Panc1 (cell line): Measurements from ENCODE around the gene FBXO42.

ENCODE experiments used
- CTCF ChIP-seq: fragments of 450-650 bp; IDR thresholded peaks from 2 replicates; pipeline ENCODE4 v1.5.1; 2017; ENCODE audit warnings: mild to moderate bottlenecking
- POLR2AphosphoS5 ChIP-seq: IDR thresholded peaks from 2 replicates; pipeline ENCODE4 v1.6.1; 2012; ENCODE audit warnings: mild to moderate bottlenecking, low read depth, low read length, moderate library complexity
- REST ChIP-seq, 2 experiments: IDR thresholded peaks; 2 replicates each; pipeline ENCODE4 v1.6.1; 2011 to 2012; ENCODE audit warnings: low read depth in 2 of 2, control low read depth in 1 of 2, low read length in 1 of 2, mild to moderate bottlenecking in 1 of 2, moderate library complexity in 1 of 2; ENCODE audit not compliant: insufficient read depth in 1 of 2

GRCh38 chr1:16246961-16247360, 105.3 kb downstream of the FBXO42 start:
- TF ChIP-seq CTCF (no peak), POLR2AphosphoS5 (no peak), REST (IDR thresholded peaks at IDR 0.05; ENCODE audit: insufficient read depth in 1 of 2, low read depth in 2 of 2, low read length in 1 of 2) (no peak)
